ENCODE measurements around the gene TEX19. TPM values are rescaled to one million over a fixed set of nuclear protein-coding genes. Genes with fewer than 3 reads are reported as not detected.

TEX19 gene
- total and polyA plus RNA-seq, 8 donors, result not detected

DNA sequence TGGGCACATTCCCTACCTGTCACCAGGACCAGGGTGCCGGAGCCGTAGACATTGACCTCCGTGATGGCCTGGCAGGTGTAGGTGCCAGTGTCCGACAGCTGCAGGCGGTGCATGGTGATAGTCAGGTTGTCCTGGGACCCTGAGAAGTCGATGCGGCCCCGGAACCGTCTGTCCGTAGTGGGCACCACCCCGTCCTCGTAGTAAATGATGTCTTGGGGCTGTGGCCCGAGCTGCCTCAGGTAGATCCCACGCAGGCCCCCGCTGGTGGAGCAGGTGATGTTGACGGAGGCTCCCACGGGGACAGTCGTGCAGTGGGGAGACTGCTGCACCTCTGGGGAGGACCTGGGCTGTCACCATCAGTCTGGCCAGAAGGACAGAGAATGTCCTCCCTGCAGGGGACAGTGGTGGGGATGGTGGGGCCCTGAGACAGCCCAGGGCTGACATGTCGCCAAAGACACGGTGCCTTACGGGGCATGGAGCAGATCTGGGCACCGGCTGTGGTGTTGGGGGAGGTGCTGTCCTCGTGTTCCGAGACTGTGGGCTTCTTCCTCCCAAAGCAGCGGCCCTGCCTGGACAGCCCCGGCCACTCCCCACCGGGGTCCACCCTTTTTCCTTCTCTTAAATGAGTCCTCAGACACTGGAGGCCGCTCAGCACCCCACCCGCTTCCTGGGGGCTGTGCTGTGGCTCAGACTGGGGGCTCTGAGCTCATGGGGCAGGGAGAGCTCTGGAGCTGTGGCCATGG lies 42.2 kb upstream of the TEX19 start:
- intact Hi-C loops (cut with DNase I), result no loop called here
- FAIRE-seq, result no peak
- no peak overlapping the region for H3K27ac ChIP-seq
- H3K36me3 ChIP-seq, result no peaks in the 10 kb centered on the region
- no peaks in the 10 kb centered on the region for H3K27me3 ChIP-seq
- H3K4me3 ChIP-seq, result no peak overlapping the region
- TF ChIP-seq, protein P1, sequence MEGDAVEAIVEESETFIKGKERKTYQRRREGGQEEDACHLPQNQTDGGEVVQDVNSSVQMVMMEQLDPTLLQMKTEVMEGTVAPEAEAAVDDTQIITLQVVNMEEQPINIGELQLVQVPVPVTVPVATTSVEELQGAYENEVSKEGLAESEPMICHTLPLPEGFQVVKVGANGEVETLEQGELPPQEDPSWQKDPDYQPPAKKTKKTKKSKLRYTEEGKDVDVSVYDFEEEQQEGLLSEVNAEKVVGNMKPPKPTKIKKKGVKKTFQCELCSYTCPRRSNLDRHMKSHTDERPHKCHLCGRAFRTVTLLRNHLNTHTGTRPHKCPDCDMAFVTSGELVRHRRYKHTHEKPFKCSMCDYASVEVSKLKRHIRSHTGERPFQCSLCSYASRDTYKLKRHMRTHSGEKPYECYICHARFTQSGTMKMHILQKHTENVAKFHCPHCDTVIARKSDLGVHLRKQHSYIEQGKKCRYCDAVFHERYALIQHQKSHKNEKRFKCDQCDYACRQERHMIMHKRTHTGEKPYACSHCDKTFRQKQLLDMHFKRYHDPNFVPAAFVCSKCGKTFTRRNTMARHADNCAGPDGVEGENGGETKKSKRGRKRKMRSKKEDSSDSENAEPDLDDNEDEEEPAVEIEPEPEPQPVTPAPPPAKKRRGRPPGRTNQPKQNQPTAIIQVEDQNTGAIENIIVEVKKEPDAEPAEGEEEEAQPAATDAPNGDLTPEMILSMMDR (IDR thresholded peaks at IDR 0.05), result no peak
- ATAC-seq, result no peak
- H3K9me3 ChIP-seq, result no peaks in the 10 kb centered on the region
- 77 to 82% methylated on average over 29 of the region's 29 CpGs for WGBS, 2 donors
- DNase-seq, result peak in 1 of 6 donors; percentile 69
- peaks cover 0 to 3% (median 0%) of the 10 kb centered on the region in 3 donors for H3K4me1 ChIP-seq

DNA sequence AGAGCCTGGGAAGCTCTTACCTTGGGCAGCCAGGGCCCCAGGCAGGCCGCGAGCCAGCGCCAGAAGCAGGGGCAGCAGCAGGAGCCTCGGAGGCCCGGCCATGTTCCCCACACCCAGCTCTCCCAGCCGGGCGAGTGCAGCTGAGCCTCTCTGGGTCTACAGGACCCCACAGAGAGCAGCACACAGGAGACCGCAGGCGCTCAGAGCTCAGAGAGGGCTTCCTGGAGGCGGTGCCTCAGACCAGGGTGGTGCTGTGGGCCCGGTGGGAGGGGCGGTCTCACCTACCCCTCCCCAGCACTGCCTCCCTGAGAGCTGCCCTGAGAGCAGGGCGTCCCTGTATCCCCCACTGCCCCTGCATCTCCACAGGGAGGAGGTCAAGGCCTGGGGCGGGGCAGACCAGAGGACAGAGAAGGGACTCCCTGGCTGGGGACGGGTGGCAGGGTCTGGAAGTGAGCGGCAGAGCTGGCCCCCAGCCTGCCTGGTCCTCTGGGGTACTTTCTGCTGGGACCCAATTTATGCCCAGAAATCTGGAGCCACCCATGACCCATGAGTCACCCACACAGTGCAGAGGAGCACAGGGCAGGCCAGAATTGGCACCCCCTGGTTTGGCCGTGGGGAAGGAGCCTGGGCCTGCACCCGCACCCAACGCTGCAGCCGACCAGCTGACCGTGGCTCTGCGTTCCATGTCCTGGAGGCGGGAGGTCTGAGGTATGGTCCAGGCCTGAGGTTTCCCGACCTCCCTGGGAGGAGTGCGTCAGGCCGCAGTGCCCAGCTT lies 41.5 kb upstream of the TEX19 start, which contains the start of gene CD7:
Gene CD7 (minus strand): TSS at position 215 of the 775 bp plus-strand sequence. CDS start 113 bp downstream, at position 102.
- DNase-seq (peak in 1 of 6 donors; percentile 71), FAIRE-seq (no peak)
- H3K4me1 ChIP-seq, result peaks cover 0 to 3% (median 0%) of the 10 kb centered on the region in 3 donors

DNA sequence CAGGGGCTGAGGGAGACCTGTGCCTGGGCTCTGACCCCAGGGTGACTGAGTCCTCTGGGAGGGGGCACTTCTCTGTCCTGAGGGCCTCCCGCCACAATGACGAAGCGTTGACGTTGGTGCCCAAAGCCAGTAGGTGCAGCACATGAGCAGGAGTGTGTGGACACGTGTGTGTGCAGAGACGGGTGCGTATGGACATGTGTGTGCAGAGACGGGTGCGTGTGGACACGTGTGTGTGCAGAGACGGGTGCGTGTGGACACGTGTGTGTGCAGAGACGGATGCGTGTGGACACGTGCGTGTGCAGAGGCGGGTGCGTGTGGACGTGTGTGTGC lies 40.9 kb upstream of the TEX19 start:
- no peak for ATAC-seq
- H3K27me3 ChIP-seq, result no peaks in the 10 kb centered on the region
- FAIRE-seq, result no peak

More for the DNA sequence above, 41.5 kb upstream of the TEX19 start, which contains the start of gene CD7:
- Histone ChIP-seq H3K27me3 (no peaks in the 10 kb centered on the region), H3K27ac (no peak within 1 kb of the TSS), H3K4me3 (no peak within 1 kb of the TSS), H3K36me3 (no peaks in the 10 kb centered on the region), H3K9me3 (no peaks in the 10 kb centered on the region)
- TF ChIP-seq, protein P1 (IDR thresholded peaks at IDR 0.05), result no peak
- peak in 1 of 4 donors; percentile 11 for ATAC-seq
- 85 to 88% methylated on average over 21 to 26 of the region's 26 CpGs for WGBS, 2 donors
- intact Hi-C loops (cut with DNase I), result no loop called here

DNA sequence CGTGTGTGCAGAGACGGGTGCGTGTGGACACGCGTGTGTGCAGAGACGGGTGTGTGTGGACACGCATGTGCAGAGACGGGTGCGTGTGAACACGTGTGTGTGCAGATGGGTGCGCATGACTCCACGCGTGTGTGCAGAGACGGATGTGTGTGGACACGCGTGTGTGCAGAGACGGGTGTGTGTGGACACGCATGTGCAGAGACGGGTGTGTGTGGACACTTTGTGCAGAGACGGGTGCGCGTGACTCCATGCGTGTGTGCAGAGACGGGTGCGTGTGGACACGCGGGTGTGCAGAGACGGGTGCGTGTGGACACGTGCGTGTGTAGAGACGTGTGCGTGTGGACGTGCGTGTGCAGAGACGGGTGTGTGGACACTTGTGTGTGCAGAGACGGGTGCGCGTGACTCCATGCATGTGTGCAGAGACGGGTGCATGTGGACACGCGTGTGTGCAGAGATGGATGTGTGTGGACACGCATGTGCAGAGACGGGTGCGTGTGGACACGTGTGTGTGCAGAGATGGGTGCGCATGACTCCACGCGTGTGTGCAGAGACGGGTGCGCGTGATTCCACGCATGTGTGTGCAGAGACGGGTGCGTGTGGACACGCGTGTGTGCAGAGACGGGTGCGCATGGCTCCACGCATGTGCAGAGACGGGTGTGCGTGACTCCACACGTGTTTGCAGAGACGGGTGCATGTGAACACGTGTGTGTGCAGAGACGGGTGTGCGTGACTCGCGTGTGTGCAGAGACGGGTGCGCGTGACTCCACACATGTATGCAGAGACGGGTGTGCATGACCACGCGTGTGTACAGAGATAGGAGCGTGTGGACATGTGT lies 40.1 kb upstream of the TEX19 start:
- no peak for ATAC-seq
- FAIRE-seq, result no peak
- Histone ChIP-seq H3K36me3 (no peaks in the 10 kb centered on the region), H3K4me1 (peaks cover 0 to 3% (median 0%) of the 10 kb centered on the region in 3 donors), H3K4me3 (no peak overlapping the region), H3K27ac (no peak overlapping the region), H3K9me3 (no peaks in the 10 kb centered on the region), H3K27me3 (no peaks in the 10 kb centered on the region)
- TF ChIP-seq, protein P1 (IDR thresholded peaks at IDR 0.05), result no peak
- DNase-seq, result peak in 1 of 6 donors; percentile 44
- WGBS, 2 donors, result 88 to 93% methylated on average over 76 of the region's 76 CpGs
- intact Hi-C loops (cut with DNase I), result no loop called here

More for the DNA sequence above, 40.9 kb upstream of the TEX19 start:
- H3K4me1 ChIP-seq, result peaks cover 0 to 3% (median 0%) of the 10 kb centered on the region in 3 donors
- intact Hi-C loops (cut with DNase I), result no loop called here
- H3K27ac ChIP-seq, result no peak overlapping the region
- TF ChIP-seq, protein P1 (IDR thresholded peaks at IDR 0.05), result no peak
- no peaks in the 10 kb centered on the region for H3K36me3 ChIP-seq
- 93 to 98% methylated on average over 20 of the region's 20 CpGs for WGBS, 2 donors
- no peak for DNase-seq
- no peak overlapping the region for H3K4me3 ChIP-seq
- H3K9me3 ChIP-seq, result no peaks in the 10 kb centered on the region

Measured in pancreas (tissue), 10 donors.